Endothelial cell of hepatic sinusoid (primary cell): ENCODE results near the gene ARHGAP20.

Experiments
- in situ Hi-C: cut with HindIII; loops from 2 replicates; pipeline ENCODE4 v1.10.0; 2017; ENCODE audit warnings: low sequenced_read_pairs

ARHGAP20 gene

DNA sequence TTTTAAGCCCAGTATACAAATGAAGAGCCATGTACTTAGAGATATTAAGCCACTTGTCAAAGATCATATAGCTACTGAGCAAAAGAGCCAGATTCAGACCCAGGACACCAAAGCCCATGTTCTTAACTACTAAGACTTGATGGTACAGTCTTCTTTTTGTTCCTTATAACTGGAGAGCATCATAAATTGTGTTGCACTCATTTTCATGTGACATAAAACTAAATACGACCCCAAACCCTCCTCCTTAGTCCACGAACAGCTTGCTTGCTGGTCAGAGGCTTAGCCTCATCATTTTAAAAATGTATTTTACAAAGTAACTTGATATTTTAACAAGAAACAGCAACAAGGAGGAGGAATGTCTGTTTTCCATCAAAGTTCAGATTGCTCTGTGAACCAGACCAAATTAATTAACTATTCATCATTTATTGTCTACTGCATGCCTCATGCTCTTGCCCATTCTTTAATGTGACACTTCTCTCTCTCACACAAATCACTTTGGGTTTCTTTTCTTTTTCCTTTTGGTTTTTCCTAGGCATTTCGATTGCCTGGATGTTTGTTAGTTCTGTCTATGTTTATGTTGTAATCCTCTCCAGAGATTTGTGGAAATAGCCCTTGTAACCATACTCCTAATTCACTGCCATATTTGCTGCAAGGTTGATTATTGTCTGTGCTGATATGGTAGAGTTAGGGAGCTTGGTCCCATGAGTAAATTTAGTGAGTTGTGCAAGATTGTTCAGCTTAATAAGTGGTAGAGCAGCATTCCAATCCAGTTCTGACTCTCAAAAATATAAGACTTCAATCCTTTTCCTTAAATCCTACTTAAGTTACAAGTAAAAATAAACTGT, 8.4 kb upstream of the ARHGAP20 start:
- in situ Hi-C loops, result no loop called here

DNA sequence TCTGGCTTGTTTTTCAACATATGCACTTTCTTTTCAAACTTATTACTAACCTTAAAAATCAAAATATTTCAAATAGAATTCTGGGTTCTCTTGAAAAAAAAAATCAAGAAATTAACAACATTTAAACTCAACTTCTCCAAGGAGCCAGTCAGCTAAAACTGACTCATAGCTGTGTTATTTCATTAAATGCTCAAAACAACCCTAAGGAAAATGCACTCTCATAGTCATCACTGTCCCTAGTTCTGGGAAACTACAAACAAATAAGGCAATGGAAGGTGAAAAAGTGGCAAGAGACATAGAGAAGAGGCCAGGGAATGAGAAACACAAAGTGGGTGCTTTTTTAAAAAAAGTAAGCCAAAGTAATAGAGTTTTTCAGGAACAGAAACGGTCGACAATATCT, 4.1 kb upstream of the ARHGAP20 start:
- in situ Hi-C loops, result no loop called here

DNA sequence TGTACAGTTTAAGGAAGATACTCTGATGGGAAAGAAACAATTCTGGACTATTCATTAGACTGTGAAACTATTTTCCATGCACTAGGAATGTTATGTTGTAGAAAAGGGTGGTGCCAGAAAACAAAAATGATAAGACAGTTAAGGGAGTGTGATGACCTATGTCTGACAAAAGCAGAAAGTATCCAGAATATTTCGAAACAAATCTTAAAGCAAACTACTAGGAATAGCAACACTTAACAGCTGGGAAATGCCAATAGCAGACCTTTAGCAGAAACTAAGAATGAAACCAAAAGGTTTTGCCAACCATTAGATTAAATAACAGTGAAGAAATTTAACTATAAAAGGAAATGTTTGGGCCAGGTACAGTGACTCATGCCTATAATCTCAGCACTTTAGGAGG, 3.3 kb upstream of the ARHGAP20 start:
- in situ Hi-C loops, result no loop called here

DNA sequence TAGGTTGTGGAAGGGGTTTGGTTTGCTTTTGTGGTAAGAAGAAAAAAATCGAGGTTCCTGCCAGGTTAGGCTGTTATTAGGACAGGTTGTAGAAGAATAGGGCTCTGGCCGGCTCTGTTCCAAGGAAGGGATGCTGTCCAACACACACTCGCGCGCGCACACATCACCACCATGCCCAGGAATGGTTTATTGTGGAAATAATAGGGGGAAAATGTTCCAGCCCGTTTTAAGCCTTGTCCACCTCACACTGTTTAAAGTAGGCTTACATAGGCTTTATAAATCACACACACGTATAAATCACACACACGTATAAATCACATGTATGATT, 1.2 kb upstream of the ARHGAP20 start:
- in situ Hi-C loops, result no loop called here

DNA sequence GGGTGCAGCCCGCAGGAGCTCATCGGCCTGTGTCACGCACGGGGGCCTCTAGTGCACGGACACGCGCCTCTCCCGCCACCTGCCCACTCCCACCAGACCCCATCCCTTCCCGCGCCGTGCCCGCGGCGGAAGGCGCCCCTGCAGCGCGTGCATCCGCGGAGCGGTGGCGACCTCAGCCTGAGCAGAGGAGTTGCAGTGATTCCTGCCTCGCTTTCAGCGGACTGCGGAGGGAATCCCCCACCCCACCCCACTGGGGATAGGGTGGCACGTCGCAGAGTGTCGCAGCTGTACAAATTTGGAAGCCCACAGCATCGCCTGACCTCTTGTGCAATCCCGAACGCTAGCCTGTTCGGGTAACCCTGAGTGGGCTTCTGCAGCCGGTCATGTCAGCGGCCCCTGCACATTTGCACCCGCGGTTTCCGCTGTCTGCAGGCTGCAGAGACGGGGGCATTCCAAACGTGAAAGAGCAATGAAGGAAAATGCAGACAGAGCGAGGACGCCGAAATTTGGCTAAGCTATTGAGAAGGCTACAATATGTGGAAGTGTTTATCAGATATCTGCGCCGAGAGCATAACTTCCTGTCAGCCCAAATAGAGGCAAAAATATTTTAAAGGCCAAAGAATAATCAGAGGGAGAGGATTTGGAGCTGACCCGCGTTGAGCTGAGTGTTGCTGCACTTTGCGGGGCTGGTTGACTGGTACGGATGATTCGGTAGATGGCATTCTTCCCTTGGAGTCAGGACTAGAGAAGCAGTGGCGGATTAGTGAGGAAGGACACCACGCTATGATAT, 617 bp upstream of the ARHGAP20 start:
- in situ Hi-C loops, result no loop called here

DNA sequence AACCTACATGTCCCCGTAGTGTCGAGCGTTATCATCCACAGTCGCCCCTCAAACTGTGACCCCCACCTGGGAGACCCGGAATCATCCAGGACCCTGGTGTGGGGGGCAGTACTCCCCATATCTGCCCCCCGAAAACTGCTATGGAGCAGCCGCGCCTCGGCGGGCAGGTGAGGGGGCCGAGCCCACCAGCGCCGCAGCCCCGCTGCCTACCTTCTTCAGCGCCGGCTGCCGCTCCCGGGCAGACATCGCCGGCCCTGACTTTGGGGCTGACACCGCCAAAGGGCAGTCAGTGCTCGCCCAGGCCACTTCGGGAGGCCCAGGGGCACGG, 825 bp downstream of the ARHGAP20 start:
- in situ Hi-C loops, result no loop called here

DNA sequence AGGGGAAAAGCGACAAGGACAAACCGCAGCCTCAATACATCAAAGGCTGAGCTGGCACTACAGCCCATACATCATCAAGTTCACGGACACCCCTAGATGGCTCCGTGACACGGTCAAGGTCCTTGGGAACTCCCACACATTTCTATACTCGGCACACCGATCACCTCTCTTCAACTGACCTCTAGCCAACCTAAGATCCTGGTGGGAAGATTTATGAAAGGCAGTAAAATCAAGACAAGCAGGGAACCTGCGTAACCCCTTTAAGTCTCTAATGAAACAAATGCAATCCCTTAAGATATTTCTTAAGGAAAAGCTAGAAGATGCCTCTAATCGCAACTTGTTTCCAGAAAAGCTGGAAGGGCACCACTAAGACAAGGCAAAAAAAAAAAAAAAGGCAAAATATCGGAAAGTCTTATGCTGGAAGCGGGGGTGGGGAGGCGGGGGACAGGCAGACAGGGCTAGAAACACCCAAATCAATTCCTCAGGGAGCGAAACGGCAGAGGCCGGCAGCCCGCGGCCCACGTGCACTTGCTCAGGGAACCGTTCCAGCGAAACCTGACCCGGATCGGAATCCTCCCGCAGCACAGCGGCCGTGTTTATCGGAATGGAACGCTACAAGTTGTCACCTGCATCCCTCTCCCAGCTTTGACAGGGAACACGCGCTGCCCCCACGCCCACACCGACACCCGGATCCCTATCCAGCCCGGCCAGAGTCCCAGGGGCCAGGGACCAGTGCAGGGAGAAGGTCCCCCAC, 1.4 kb downstream of the ARHGAP20 start:
- in situ Hi-C loops, result no loop called here

- in situ Hi-C loops, result no loop called here
These were observed 7.9 kb downstream of the ARHGAP20 start for GRCh38 chr11:110704210-110704864.

DNA sequence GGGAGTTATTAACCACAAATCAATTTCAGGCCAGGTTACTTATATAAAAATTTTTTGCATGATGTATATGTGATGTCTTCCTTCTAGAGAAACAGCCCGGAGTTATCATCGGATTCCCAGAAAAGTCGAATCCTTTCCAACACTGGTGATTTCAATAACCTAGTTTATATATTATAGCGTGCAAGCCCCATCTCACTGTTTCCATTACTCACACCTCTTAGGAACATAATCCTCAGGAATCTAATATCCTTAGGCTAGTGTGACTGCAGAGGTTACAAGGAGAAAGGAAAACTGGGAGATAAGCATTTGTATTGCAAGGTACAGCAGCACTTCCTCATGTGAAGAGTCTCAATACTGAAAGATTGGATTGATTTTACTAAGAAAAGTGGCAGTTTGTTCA, 20.3 kb downstream of the ARHGAP20 start:
- in situ Hi-C loops, result no loop called here

DNA sequence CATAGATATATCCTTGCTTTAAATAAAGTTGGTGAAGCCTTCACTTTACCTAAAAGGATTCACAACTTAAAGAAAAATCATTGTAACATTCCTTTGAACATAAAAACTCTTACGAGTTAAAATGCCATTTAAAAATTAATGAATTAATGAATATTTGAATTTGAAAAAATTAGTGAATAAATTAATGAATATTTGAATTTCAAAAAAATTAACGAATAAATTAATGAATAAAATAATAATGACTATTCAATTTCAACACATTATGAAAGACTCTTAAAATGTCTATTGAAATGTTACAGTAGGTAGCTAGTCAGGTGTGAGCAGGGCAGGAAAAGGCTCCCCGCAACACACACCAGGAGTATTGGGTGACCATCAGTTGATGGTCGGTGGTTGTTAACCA, 22.9 kb downstream of the ARHGAP20 start:
- in situ Hi-C loops, result no loop called here

- in situ Hi-C loops, result no loop called here
These were observed 32.8 kb downstream of the ARHGAP20 start for GRCh38 chr11:110679323-110679975.

GRCh38 chr11:110675548-110675947, 36.7 kb downstream of the ARHGAP20 start:
- in situ Hi-C loops, result no loop called here

- in situ Hi-C loops, result no loop called here
These were observed 46.4 kb downstream of the ARHGAP20 start for GRCh38 chr11:110665689-110666465.

DNA sequence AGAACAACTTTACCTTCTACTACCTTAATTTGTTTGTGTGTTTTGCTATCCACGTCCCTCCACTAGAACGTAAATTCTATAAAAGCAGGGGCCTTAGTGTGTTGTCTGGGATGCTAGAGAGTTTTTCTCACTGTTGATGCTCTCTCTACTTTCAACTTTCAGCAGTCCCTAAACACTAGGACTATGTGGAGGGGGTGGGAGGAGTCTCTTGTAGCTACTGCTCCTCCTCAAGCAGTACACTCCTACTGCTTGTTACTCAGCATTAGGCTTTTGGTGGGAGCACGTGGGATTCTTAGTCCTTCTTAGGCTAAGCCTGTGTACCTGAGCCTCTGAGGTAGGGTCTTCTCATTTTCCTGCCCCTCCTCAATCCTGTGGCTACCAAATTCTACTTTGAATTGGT, 56.3 kb downstream of the ARHGAP20 start:
- in situ Hi-C loops, result no loop called here

DNA sequence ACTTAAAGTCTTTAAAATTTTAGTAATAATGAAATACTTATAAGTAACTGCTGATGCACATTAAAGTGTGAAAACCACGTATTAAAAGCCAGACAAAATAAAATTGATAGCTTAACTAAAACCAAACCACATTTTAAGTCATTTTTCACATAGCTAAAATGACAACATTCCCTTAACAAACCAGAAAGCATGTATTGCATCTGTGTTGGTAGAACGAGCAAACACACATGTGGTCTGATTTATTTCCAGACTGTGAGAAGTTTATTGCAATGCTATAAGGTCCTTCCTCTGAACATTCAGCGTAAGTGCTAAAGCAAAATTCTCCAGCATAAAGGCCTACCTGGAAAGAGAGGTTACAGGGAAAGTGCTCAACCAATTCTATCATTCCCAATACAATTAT, 57.8 kb downstream of the ARHGAP20 start:
- in situ Hi-C loops, result no loop called here

GRCh38 chr11:110645253-110645652, 67.0 kb downstream of the ARHGAP20 start:
- in situ Hi-C loops, result no loop called here

DNA sequence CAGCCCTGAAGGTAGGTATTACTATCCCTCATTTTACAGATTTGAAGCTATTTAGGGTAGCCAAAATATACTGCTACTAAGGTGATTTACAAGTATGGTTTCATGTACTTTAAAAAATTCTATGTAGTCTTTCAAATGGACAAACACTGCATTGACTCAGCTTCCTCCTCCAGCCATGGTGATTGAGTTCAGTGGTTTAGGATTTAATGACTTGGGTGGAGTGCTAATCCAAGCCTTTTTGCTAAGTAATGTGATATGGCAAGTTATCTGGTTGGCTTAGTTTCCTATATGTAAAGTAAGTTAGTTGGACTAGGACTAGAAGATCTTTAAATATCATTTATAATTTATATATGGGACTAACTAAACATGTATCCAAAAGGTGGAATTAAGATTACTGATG, 77.9 kb downstream of the ARHGAP20 start:
- in situ Hi-C loops, result no loop called here

- in situ Hi-C loops, result no loop called here
These were observed 80.7 kb downstream of the ARHGAP20 start for GRCh38 chr11:110631551-110631950.

DNA sequence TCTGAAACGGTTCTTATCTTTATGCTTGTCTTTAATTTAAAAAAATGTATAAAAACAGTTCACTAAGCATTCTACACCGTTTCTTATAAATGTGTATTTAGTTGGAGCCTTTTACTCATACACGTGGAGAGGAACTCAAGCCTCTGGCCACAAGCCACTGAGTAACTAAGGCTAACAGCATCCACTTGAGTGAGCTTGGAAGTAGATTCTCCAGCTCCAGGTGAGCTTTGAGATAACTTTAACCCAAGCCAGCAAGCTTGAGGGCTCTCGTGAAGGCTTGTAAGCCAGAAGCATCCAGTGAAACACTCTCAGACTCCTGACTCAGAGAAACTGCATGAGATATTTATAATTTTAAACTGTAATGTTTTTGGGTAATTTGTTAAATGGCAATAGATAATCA, 82.6 kb downstream of the ARHGAP20 start:
- in situ Hi-C loops, result no loop called here

DNA sequence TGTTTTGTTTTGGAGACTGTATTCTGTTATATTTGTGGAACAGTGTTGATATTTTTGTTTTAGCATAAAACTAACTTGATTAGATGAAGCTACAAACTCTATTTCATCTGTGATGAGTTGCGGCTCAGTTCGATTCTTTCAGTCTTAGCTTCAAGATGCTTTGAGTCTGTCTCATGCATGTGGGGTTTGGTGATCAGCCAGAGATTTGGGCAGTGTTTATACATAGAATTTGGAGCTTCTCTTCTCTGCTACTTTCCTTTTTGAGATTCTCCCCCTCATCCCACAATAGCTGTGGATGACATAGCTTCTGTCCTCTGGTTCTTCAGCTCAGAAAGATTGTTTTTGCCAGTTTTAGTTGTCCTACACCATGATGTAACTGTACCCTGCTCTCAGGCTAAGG, 90.4 kb downstream of the ARHGAP20 start:
- in situ Hi-C loops, result no loop called here
